Mononuclear cell (primary cell): Measurements from ENCODE around the gene RNPEP. TPM values are rescaled to one million over a fixed set of nuclear protein-coding genes. Genes with fewer than 3 reads are reported as not detected.

ENCODE experiments used
- total RNA-seq: library from RNA; depleted of rRNA; stranded (reverse); fragments of >200 nt; gene quantifications from one replicate; pipeline ENCODE4 v1.2.3, GENCODE V29; 2012

RNPEP gene
- total RNA-seq, 1 donor = 41.3 TPM

Other genes starting within 250 kb of the RNPEP start
- gene IPO9, start 153.5 kb upstream of the RNPEP start, total RNA-seq = 14.4 TPM
- gene SHISA4, start 93.8 kb upstream of the RNPEP start, total RNA-seq = 0.63 TPM
- not detected for gene LMOD1, start 36.1 kb upstream of the RNPEP start, total RNA-seq
- 30.5 TPM for gene TIMM17A, start 27.1 kb upstream of the RNPEP start, total RNA-seq
- gene ELF3, start 27.9 kb downstream of the RNPEP start, total RNA-seq = 2.8 TPM
- not detected for gene GPR37L1, start 140.3 kb downstream of the RNPEP start, total RNA-seq
- gene ARL8A, start 162.1 kb downstream of the RNPEP start, total RNA-seq = 63.6 TPM
- 51.7 TPM for gene PTPN7, start 178.0 kb downstream of the RNPEP start, total RNA-seq
- gene LGR6, start 211.2 kb downstream of the RNPEP start, total RNA-seq = 1.3 TPM